B cell (primary cell): ENCODE data around the gene PLEKHG3. TPM values are rescaled to one million over a fixed set of nuclear protein-coding genes. Genes with fewer than 3 reads are reported as not detected.

ENCODE experiments used
- ATAC-seq: fragments of 200-7000 bp; cut with Tn5 transposase; one replicate; pipeline ENCODE4 v1.10.0; 2021; ENCODE audit warnings: low read depth, mild to moderate bottlenecking, moderate number of reproducible peaks, moderate library complexity
- CTCF ChIA-PET: fragments of 350-600 bp; sonication (Branson Sonifier 250); formaldehyde crosslinking; loops from one replicate; lab custom pipeline; 2021; ENCODE audit warnings: antibody characterized with exemption, inconsistent platforms; lab: Charles Lee
- POLR2A ChIA-PET: fragments of 350-600 bp; sonication (Branson Sonifier 250); formaldehyde crosslinking; loops from one replicate; lab custom pipeline; 2021; ENCODE audit warnings: antibody characterized with exemption; lab: Charles Lee
- DNase-seq: peaks from one replicate; pipeline ENCODE4 v3.0.0; 2013
- H2AFZ ChIP-seq: 2 replicates; pipeline ENCODE4 v1.6.1; 2012; ENCODE audit warnings: mild to moderate bottlenecking, low read depth, low read length; ENCODE audit not compliant: insufficient read depth, poor library complexity, severe bottlenecking
- H3K27ac ChIP-seq, 2 donors: 1 replicate in 1 of 2; 2 replicates in 1 of 2; pipeline ENCODE4 v1.5.1; 2012 to 2013; ENCODE audit warnings: low read length in 2 of 2, mild to moderate bottlenecking in 2 of 2, moderate library complexity in 1 of 2
- H3K27me3 ChIP-seq, 4 experiments: fragments of 200-600 bp in 1 of 4; sonication (generic) in 1 of 4; replicated peaks in 1 of 4; 1 replicate in 2 of 4; 2 replicates in 2 of 4; pipeline versions ENCODE4 v1.6.1 to v1.7.0; 2013 to 2016; ENCODE audit warnings: low read length in 3 of 4, mild to moderate bottlenecking in 2 of 4, mixed read lengths in 1 of 4, moderate library complexity in 1 of 4; ENCODE audit not compliant: insufficient read depth in 4 of 4, control insufficient read depth in 3 of 4; ENCODE audit errors: control extremely low read depth in 1 of 4
- H3K36me3 ChIP-seq, 2 experiments: replicated peaks in 1 of 2; 1 replicate in 1 of 2; 2 replicates in 1 of 2; pipeline versions ENCODE4 v1.6.1 to v1.7.1; 2013; ENCODE audit warnings: low read length in 1 of 2; ENCODE audit not compliant: insufficient read depth in 2 of 2, control insufficient read depth in 1 of 2; ENCODE audit errors: control extremely low read depth in 1 of 2, extremely low read depth in 1 of 2
- H3K4me1 ChIP-seq, 2 donors: fragments of 200-600 bp in 1 of 2; sonication (generic) in 1 of 2; 1 replicate in 1 of 2; 2 replicates in 1 of 2; pipeline versions ENCODE4 v1.5.1 to v1.6.1; 2013 to 2017; ENCODE audit warnings: low read length in 2 of 2; ENCODE audit not compliant: control insufficient read depth in 2 of 2, insufficient read depth in 2 of 2
- H3K4me2 ChIP-seq: replicated peaks from 2 replicates; pipeline ENCODE3; 2012; ENCODE audit warnings: mild to moderate bottlenecking, low read depth, low read length; ENCODE audit not compliant: poor library complexity, severe bottlenecking
- H3K4me3 ChIP-seq, 5 experiments: fragments of 200-600 bp in 1 of 5; sonication (generic) in 1 of 5; 1 replicate in 3 of 5; 2 replicates in 2 of 5; pipeline versions ENCODE4 v1.5.1 to v1.7.0; 2011 to 2016; ENCODE audit warnings: low read length in 4 of 5, mild to moderate bottlenecking in 4 of 5, low read depth in 2 of 5, control low read depth in 1 of 5, moderate library complexity in 1 of 5; ENCODE audit not compliant: insufficient read depth in 1 of 5; ENCODE audit errors: control extremely low read depth in 1 of 5, extremely low read depth in 1 of 5
- H3K79me2 ChIP-seq: fragments of 200-600 bp; sonication (generic); one replicate; pipeline ENCODE4 v1.6.0; 2016; ENCODE audit warnings: low read length; ENCODE audit not compliant: control insufficient read depth, insufficient read depth
- H3K9ac ChIP-seq: fragments of 200-600 bp; sonication (generic); 2 replicates; pipeline ENCODE4 v1.6.1; 2017; ENCODE audit warnings: mild to moderate bottlenecking, low read length, moderate library complexity
- H3K9me3 ChIP-seq, 3 donors: one replicate each; pipeline versions ENCODE4 v1.6.1 to v1.7.1; 2013; ENCODE audit warnings: low read length in 2 of 3; ENCODE audit not compliant: control insufficient read depth in 2 of 3, insufficient read depth in 1 of 3; ENCODE audit errors: control extremely low read depth in 1 of 3
- H4K20me1 ChIP-seq: 2 replicates; pipeline ENCODE4 v1.6.0; 2012; ENCODE audit warnings: mild to moderate bottlenecking, low read length; ENCODE audit not compliant: insufficient read depth, control insufficient read depth, poor library complexity, severe bottlenecking
- H3K27ac Mint-ChIP-seq: one replicate; pipeline ENCODE4 v1.8.0; 2021; ENCODE audit warnings: mixed read lengths
- H3K27me3 Mint-ChIP-seq: one replicate; pipeline ENCODE4 v1.8.0; 2021; ENCODE audit warnings: mixed read lengths
- H3K4me1 Mint-ChIP-seq: one replicate; pipeline ENCODE4 v1.8.0; 2021; ENCODE audit warnings: mixed read lengths
- H3K4me3 Mint-ChIP-seq: one replicate; pipeline ENCODE4 v1.8.0; 2021; ENCODE audit warnings: mixed read lengths
- H3K9me3 Mint-ChIP-seq: one replicate; pipeline ENCODE4 v1.8.0; 2022; ENCODE audit warnings: mixed read lengths; ENCODE audit not compliant: insufficient read depth
- EZH2 ChIP-seq: IDR thresholded peaks from 2 replicates; pipeline ENCODE4 v1.6.1; 2012; ENCODE audit warnings: borderline replicate concordance, low read depth, mild to moderate bottlenecking, moderate library complexity, low read length; ENCODE audit not compliant: insufficient read depth, poor library complexity, severe bottlenecking
- WGBS: methylation state at CpG from one replicate; pipeline ENCODE4 v1.1.5; 2013; ENCODE audit warnings: missing lambda C conversion rate; ENCODE audit not compliant: insufficient coverage; 5-methylcytosine and 5-hydroxymethylcytosine counted together
- intact Hi-C: fragments of 100-400 bp; cut with micrococcal nuclease; formaldehyde crosslinking; loops from one replicate; pipeline ENCODE4 v1.10.0; 2022
- polyA plus RNA-seq: library from polyadenylated mRNA; depleted of rRNA; stranded (reverse); fragments of >200 nt; gene quantifications from 2 replicates; pipeline ENCODE4 v1.2.3, GENCODE V29; 2012
- total RNA-seq, 2 donors: library from RNA; stranded (reverse); fragments of 120-200 nt in 1 of 2; gene quantifications; 1 replicate in 1 of 2; 2 replicates in 1 of 2; pipeline versions ENCODE4 v1.2.3 to v1.2.4, GENCODE V29; 2013 to 2022
- TF ChIP-seq, protein P1 (sequence below): fragments of 200-600 bp; IDR thresholded peaks from one replicate; pipeline ENCODE4 v1.8.0; 2022; ENCODE audit warnings: antibody characterized with exemption, mild to moderate bottlenecking

The PLEKHG3 gene
- total and polyA plus RNA-seq, 2 donors (not counting 1 experiment from before 2014, with no cell fraction given): 0.12 to 0.25 TPM

DNA sequence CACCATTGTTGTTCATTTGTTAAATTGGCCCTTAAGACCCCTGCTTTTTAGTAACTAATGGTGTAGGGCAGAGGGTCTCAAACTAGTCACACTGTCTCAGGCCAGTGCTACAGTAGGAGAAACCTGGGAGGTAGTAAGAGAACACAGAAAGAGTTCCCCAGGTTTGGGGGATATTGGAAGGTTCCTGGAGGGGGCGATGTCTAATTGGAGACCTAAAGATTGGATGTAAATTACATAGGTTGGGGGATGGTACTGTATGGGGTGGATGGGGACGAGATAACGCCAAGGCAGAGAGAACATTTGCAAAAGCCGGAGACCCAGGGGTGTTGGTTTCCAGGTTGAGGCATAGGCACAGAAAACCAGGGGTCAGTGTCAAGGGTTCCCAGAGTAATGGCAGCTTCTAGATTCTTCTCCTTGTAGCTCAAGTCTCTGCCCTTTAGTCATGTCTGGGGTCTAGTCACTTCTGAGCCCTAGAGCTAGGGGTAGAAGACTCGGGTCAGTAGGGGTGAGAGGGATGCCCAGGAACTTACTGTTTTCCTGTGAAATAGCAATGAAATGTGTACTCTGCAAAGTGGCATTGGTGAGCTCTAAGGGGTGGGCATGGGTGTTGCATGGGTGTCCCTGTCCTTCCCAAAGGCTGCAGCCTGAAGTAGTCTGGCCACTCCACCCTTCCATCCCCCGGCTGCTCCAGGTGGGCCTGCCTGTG, 21.8 kb downstream of the PLEKHG3 start:
- Mint-ChIP-seq H3K9me3 (no peaks in the 10 kb centered on the region), H3K27ac (no peak overlapping the region), H3K4me1 (no peaks in the 10 kb centered on the region), H3K27me3 (peaks cover 7% of the 10 kb centered on the region), H3K4me3 (no peak overlapping the region)
- ChIA-PET POLR2A (no interaction called here), CTCF (no interaction called here)
- H2AFZ ChIP-seq: no peak overlapping the region
- no peak for TF ChIP-seq EZH2
- TF ChIP-seq, protein P1, sequence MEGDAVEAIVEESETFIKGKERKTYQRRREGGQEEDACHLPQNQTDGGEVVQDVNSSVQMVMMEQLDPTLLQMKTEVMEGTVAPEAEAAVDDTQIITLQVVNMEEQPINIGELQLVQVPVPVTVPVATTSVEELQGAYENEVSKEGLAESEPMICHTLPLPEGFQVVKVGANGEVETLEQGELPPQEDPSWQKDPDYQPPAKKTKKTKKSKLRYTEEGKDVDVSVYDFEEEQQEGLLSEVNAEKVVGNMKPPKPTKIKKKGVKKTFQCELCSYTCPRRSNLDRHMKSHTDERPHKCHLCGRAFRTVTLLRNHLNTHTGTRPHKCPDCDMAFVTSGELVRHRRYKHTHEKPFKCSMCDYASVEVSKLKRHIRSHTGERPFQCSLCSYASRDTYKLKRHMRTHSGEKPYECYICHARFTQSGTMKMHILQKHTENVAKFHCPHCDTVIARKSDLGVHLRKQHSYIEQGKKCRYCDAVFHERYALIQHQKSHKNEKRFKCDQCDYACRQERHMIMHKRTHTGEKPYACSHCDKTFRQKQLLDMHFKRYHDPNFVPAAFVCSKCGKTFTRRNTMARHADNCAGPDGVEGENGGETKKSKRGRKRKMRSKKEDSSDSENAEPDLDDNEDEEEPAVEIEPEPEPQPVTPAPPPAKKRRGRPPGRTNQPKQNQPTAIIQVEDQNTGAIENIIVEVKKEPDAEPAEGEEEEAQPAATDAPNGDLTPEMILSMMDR: no peak
- DNase-seq: no peak
- no peaks in the 10 kb centered on the region for H3K79me2 ChIP-seq
- WGBS: 98% methylated on average over 6 of the region's 6 CpGs
- no peaks in the 10 kb centered on the region for H3K36me3 ChIP-seq
- no peak overlapping the region for H3K4me3 ChIP-seq
- H3K4me2 ChIP-seq: no peak overlapping the region
- H3K9ac ChIP-seq: no peak overlapping the region
- no peaks in the 10 kb centered on the region for H4K20me1 ChIP-seq
- ATAC-seq: no peak
- intact Hi-C loops: no loop called here
- peaks cover 0 to 3% (median 0%) of the 10 kb centered on the region in 4 experiments for H3K27me3 ChIP-seq
- no peaks in the 10 kb centered on the region for H3K9me3 ChIP-seq
- H3K27ac ChIP-seq: no peak overlapping the region
- H3K4me1 ChIP-seq: no peaks in the 10 kb centered on the region

DNA sequence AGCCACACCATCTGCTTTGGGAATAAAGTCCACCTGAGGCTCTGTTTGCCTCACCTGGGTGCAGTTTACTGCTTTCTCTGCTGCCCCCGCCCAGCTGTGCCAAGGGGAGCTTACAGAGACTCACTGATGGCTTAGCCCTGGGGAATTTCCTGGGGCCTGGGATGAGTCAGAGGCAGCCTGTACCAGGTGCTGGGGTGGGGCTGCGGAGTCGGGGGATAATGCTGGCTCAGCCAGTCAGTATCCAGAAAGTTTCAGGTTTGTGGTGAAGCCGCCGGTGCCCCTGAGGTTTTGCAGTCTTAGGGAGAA, 22.3 kb downstream of the PLEKHG3 start:
- no peak overlapping the region for H3K4me3 ChIP-seq
- H3K4me1 ChIP-seq: no peaks in the 10 kb centered on the region
- H3K9me3 ChIP-seq: no peaks in the 10 kb centered on the region
- H3K27me3 ChIP-seq: peaks cover 0 to 3% (median 0%) of the 10 kb centered on the region in 4 experiments
- no peak overlapping the region for H2AFZ ChIP-seq
- no peaks in the 10 kb centered on the region for H4K20me1 ChIP-seq
- no peak overlapping the region for H3K27ac ChIP-seq
- Mint-ChIP-seq H3K4me3 (no peak overlapping the region), H3K27me3 (peaks cover 10% of the 10 kb centered on the region), H3K27ac (no peak overlapping the region), H3K9me3 (no peaks in the 10 kb centered on the region), H3K4me1 (no peaks in the 10 kb centered on the region)
- no peak for TF ChIP-seq EZH2
- TF ChIP-seq, protein P1: no peak
- no peaks in the 10 kb centered on the region for H3K36me3 ChIP-seq
- intact Hi-C loops: no loop called here
- no peak overlapping the region for H3K9ac ChIP-seq
- ChIA-PET POLR2A (no interaction called here), CTCF (no interaction called here)
- no peaks in the 10 kb centered on the region for H3K79me2 ChIP-seq
- DNase-seq: no peak
- no peak for ATAC-seq
- WGBS: 63% methylated on average over 5 of the region's 5 CpGs
- H3K4me2 ChIP-seq: no peak overlapping the region
